ENCODE data around the gene PDE4B.

Gene PDE4B

DNA sequence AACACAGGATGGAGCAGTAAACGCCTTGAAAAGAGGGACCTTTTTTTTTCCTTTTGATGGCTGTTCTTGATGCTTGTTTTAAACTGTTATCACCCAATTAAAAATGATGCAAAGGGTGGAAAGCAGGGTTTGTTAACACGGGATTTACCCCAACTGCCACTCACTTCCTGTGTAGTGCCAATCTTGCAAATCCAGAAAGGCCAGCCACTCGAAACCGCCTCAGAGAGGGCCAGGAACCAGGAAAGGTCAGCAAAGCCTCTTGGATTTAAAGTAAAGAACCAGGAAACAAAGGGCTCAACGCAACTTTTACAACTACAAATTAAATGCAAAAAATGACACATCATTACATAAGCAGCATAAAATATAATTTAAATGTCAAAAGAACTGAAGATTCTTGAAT is 347.4 kb downstream of the PDE4B start:
- TF ChIP-seq, protein P1, sequence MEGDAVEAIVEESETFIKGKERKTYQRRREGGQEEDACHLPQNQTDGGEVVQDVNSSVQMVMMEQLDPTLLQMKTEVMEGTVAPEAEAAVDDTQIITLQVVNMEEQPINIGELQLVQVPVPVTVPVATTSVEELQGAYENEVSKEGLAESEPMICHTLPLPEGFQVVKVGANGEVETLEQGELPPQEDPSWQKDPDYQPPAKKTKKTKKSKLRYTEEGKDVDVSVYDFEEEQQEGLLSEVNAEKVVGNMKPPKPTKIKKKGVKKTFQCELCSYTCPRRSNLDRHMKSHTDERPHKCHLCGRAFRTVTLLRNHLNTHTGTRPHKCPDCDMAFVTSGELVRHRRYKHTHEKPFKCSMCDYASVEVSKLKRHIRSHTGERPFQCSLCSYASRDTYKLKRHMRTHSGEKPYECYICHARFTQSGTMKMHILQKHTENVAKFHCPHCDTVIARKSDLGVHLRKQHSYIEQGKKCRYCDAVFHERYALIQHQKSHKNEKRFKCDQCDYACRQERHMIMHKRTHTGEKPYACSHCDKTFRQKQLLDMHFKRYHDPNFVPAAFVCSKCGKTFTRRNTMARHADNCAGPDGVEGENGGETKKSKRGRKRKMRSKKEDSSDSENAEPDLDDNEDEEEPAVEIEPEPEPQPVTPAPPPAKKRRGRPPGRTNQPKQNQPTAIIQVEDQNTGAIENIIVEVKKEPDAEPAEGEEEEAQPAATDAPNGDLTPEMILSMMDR (IDR thresholded peaks at IDR 0.05) = no peak

DNA sequence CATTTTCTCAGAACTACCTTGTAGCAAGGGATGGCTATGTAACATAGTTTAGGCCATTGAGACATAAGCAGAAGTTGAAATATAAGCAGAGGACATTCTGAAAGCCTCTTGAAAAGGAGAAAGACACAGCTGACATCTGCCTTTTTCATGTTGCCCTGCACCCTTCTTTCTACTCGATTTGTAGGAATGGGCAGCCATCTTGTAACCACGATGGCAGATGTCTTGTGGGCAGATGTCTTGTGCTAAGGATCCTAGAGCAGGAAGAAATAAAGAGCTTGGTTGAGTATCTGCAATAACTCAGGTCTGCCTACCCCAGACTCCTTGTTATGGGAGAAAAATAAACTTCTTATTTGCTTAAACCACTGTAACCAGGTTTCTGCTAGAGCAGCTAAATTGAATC is 351.0 kb downstream of the PDE4B start:
- TF ChIP-seq, protein P1 (IDR thresholded peaks at IDR 0.05) = no peak

DNA sequence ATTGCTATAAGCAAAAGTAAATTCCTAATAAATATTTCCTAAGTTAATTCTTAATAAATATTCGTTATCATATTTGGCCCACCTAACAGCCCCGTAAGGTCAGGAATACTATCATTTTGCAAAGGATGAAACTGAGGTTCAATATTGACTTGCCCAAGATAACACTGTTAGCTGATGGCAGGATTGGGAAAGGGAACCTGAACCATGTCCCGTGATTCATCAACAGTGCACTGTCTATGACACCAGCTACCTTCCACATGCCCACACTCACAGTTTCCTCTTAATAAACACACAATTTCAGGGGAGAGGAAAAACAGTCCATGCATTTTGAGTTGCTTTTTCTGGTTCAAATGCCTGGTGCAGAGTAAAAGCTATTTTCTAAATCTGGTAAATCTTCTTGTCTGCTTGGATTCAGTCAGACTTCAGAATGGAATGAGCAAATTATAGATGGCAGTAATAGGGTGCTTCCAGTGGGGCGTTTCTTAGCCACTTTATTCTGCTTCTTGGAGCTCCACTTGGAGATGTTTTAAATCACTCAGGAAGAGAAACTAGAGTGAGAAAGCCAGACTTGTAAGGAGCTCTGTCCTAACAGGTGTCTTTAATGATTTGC is 354.6 kb downstream of the PDE4B start:
- TF ChIP-seq, protein P1 (IDR thresholded peaks at IDR 0.05) = no peak

DNA sequence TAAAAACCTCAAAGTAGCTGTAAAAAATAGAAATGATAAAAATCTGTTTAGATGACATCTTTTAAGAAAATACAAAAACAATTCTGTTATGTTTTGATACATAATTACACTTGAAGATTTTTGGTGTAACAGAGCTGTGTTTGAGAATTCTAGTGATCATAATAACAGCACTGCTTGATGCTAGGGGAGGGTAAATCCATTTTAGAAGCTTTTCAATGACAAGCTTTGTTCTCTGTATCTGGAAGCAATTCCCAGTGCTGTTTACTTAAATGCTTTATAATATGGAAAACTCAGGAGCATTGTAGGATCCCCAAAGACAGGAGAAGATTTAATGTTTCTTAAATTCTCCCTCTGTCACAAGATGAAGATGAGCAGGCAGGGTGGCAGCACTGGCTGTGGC is 359.3 kb downstream of the PDE4B start:
- TF ChIP-seq, protein P1 (IDR thresholded peaks at IDR 0.05) = no peak

DNA sequence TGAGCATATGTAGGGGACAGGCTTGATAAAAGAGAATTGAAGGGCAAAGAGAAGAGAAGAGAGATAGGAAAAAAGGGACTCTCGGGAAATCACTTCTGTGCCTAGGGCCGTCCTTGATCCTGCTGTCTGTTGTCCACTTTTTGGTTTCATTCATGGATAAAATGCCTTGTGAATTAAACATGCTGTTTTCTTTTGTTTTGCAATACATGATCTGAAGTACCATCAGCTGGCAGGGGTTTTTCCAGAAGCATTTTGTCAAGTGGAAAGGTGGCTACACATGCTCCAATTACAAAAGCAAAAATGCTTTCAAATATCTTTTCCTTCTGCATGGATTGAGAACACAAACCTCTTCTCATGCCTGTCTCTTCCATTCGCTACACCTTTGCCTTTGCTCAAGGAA is 361.7 kb downstream of the PDE4B start:
- TF ChIP-seq, protein P1 (IDR thresholded peaks at IDR 0.05) = no peak

DNA sequence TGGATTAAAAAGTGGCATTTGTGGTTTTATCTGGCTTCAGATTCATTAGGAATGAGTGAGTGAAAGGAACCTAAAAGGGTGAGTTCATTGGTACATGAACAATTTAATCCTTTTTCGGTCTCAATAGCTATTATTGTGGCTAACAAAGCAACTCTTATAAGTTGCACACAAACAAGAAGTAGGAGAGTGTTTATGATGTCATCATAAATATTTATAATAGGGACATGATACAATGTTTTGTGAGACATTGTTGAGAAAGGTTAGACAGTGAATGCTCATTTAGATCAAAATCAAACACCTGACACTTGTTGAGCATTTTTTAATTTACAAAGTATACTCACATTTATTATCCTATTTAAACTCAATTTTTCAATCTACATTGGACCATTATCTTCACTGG is 363.4 kb downstream of the PDE4B start:
- TF ChIP-seq, protein P1 (IDR thresholded peaks at IDR 0.05) = no peak

DNA sequence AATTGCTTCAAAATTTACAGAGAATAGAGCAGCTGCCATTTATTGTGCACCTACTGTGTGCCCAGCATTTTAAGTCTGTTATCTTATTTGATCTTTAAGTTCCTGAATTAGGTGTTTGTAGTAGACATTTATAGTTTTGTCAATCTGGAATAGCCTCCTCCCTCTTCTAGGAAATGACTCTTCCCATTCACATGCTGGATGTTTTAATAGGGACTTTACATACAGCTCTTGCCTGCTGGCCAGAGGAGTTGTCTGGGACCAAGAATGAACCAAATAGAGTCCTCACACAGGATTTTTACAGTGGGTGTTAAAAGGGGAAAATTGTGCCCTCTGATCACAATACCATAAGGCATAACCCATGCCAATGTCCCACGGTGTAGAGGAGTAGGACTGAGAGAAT is 367.1 kb downstream of the PDE4B start:
- TF ChIP-seq, protein P1 (IDR thresholded peaks at IDR 0.05) = no peak

DNA sequence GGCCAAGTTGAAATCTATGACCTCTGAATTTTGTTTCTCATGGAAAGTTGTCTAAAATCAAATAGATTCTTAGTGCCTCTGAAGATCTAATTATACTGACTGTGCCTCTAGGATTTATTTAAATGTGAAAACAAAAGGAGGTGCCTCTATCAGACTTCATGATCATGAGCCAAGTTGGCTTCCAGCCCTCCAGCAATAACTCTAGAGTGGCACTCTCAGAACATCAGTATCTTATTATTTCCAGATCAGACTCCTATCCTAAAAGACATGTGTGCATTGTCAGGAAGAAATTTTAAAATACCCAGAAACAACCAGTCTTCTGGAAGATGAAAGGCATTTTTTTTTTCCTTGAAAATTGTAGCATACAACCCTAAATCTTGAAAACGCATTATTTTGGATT is 368.0 kb downstream of the PDE4B start:
- TF ChIP-seq, protein P1 (IDR thresholded peaks at IDR 0.05) = no peak

Data from LNCAP (cell line).